ENCODE data around the gene SEC24A. TPM values are rescaled to one million over a fixed set of nuclear protein-coding genes. Genes with fewer than 3 reads are reported as not detected.

The SEC24A gene
- total and polyA plus RNA-seq, 2 donors (not counting 3 experiments of a cell fraction or from before 2014, with no cell fraction given) = 19.8 to 30.0 TPM

- H3K9me1 ChIP-seq (replicated peaks; ENCODE audit: control insufficient read depth, extremely low read depth, insufficient read depth, low read length) = no peaks in the 10 kb centered on the region
- dilution Hi-C loops (cut with MboI; ENCODE audit: extremely low pct_ligation_motif_present, low sequenced_read_pairs) = no loop called here
- DNase-seq (ENCODE audit: low read depth, low spot score) = no peak
- ChIA-PET CTCF (interaction anchor here (0.8 to 1.0 kb wide), 2 partner anchors 8 to 14 kb away, joined by 3 to 6 read pairs; no protein-coding TSS in a partner anchor), POLR2A (interaction anchor here (0.7 kb wide), 1 partner anchor 469 kb away, joined by 4 read pairs; no protein-coding TSS in a partner anchor)
- no peak overlapping the region for H3K4me2 ChIP-seq (ENCODE audit: insufficient read depth, low read length)
- no peak overlapping the region for H2AFZ ChIP-seq (ENCODE audit: low read depth, low read length)
- no peaks in the 10 kb centered on the region for H4K20me1 ChIP-seq (replicated peaks; ENCODE audit: control insufficient read depth, extremely low read depth, insufficient read depth, low read length)
- no peak overlapping the region for H3K4me3 ChIP-seq (replicated peaks in 1 of 3; ENCODE audit: insufficient read depth in 1 of 3, low read depth in 1 of 3, low read length in 3 of 3)
- H3K9ac ChIP-seq (replicated peaks; ENCODE audit: extremely low read depth, insufficient read depth, low read length) = no peak overlapping the region
- intact Hi-C loops (cut with micrococcal nuclease) = no loop called here
- no peak overlapping the region for H3K27ac ChIP-seq (ENCODE audit: insufficient read depth, low read depth, low read length)
- no peaks in the 10 kb centered on the region for H3K9me3 ChIP-seq (replicated peaks; ENCODE audit: control insufficient read depth, insufficient read depth, low read length)
- H3K27me3 ChIP-seq (ENCODE audit: control insufficient read depth in 2 of 2, insufficient read depth in 2 of 2, low read length in 2 of 2) = no peaks in the 10 kb centered on the region
- peaks cover 16% of the 10 kb centered on the region in 2 experiments for H3K36me3 ChIP-seq (ENCODE audit: control insufficient read depth in 2 of 2, extremely low read depth in 1 of 2, insufficient read depth in 2 of 2, low read length in 2 of 2)
- peaks cover 8% of the 10 kb centered on the region for H3K4me1 ChIP-seq (ENCODE audit: control insufficient read depth, extremely low read depth, insufficient read depth, low read length)
- BruUV-seq (replicated peaks) = no TSS peak
- TF ChIP-seq MAX (IDR thresholded peaks at IDR 0.05; ENCODE audit: insufficient read depth, insufficient read length) (no peak), JUN (IDR thresholded peaks at IDR 0.05; ENCODE audit: borderline replicate concordance, insufficient read depth, insufficient read length, low read depth) (no peak), POLR2AphosphoS5 (IDR thresholded peaks at IDR 0.05; ENCODE audit: insufficient read depth, low read depth, low read length) (no peak), MYC (IDR thresholded peaks at IDR 0.05; ENCODE audit: low read depth, low read length) (no peak), GATA2 (IDR thresholded peaks at IDR 0.05; ENCODE audit: insufficient read depth, insufficient read length, low read depth, low read length) (no peak), CTCF (IDR thresholded peaks at IDR 0.05; ENCODE audit: extremely low read depth in 1 of 2, insufficient read depth in 1 of 2, low read depth in 1 of 2, low read length in 2 of 2) (no peak), EZH2 (IDR thresholded peaks at IDR 0.05; ENCODE audit: borderline replicate concordance, low read depth, low read length, severe bottlenecking) (no peak), FOS (IDR thresholded peaks at IDR 0.05; ENCODE audit: borderline replicate concordance, insufficient read depth, low read length) (no peak), POLR2A (IDR thresholded peaks at IDR 0.05; ENCODE audit: low read depth, low read length) (no peak)
- no peak for FAIRE-seq
- no peaks in the 10 kb centered on the region for H3K79me2 ChIP-seq (ENCODE audit: control insufficient read depth, insufficient read depth, low read length)
Observed at GRCh38 chr5:134610725-134611124, 37.9 kb upstream of the SEC24A start.

All from endothelial cell of umbilical vein (primary cell).